Ishikawa (cell line): ENCODE measurements around the gene IL1RL2.

Experiments
- CREB1 ChIP-seq: IDR thresholded peaks from 2 replicates; pipeline ENCODE4 v1.6.1; 2012; ENCODE audit warnings: low read depth
- EP300 ChIP-seq: IDR thresholded peaks from 2 replicates; pipeline ENCODE4 v1.6.1; 2012; ENCODE audit warnings: borderline replicate concordance
- FOXM1 ChIP-seq: IDR thresholded peaks from 2 replicates; pipeline ENCODE4 v1.6.1; 2012; ENCODE audit warnings: low read depth, borderline replicate concordance
- MAX ChIP-seq: IDR thresholded peaks from 2 replicates; pipeline ENCODE4 v1.6.1; 2012
- NFIC ChIP-seq: IDR thresholded peaks from 2 replicates; pipeline ENCODE4 v1.6.1; 2012
- REST ChIP-seq: IDR thresholded peaks from 2 replicates; pipeline ENCODE4 v1.6.1; 2012; ENCODE audit warnings: low read depth, mild to moderate bottlenecking
- TAF1 ChIP-seq: IDR thresholded peaks from 2 replicates; pipeline ENCODE4 v1.6.1; 2012; ENCODE audit warnings: low read depth, mild to moderate bottlenecking
- TCF12 ChIP-seq: IDR thresholded peaks from 2 replicates; pipeline ENCODE4 v1.6.1; 2012; ENCODE audit warnings: low read depth
- TEAD4 ChIP-seq: IDR thresholded peaks from 2 replicates; pipeline ENCODE4 v1.6.1; 2012
- USF1 ChIP-seq: IDR thresholded peaks from 2 replicates; pipeline ENCODE4 v1.6.1; 2012
- YY1 ChIP-seq: IDR thresholded peaks from 2 replicates; pipeline ENCODE4 v1.6.1; 2012; ENCODE audit warnings: low read depth
- ZBTB7A ChIP-seq: IDR thresholded peaks from 2 replicates; pipeline ENCODE4 v1.6.1; 2012; ENCODE audit warnings: low read depth

DNA sequence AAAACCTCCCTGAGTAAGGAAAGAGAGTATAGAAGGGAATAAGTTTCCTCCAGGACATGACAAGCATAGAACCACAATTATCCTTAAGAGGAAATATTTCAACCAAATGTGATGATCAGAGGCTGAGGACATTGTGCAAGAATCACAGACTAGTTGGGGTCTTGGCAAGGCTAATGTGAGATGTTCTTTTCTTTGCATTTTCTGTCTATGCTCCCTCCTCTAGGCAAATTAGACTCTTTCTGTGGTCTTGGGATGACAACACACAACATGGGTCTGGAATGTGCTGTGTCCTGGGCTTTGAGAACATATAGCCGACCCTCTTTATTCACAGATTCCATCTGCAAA, 92.5 kb downstream of the IL1RL2 start:
- TF ChIP-seq EP300, result no peak
- TF ChIP-seq FOXM1, result no peak
- TF ChIP-seq TAF1, result no peak
- TF ChIP-seq YY1, result no peak
- no peak for TF ChIP-seq MAX
- no peak for TF ChIP-seq TCF12
- no peak for TF ChIP-seq USF1
- TF ChIP-seq TEAD4, result no peak
- TF ChIP-seq NFIC, result no peak
- no peak for TF ChIP-seq REST
- no peak for TF ChIP-seq CREB1
- no peak for TF ChIP-seq ZBTB7A
